H1 (cell line): ENCODE data around the gene NINJ2.

Experiments used
- CREB1 ChIP-seq: IDR thresholded peaks from 2 replicates; pipeline ENCODE4 v1.6.1; 2012; ENCODE audit warnings: inconsistent platforms
- CTCF ChIP-seq, 3 experiments: IDR thresholded peaks; 1 replicate in 2 of 3; 2 replicates in 1 of 3; pipeline versions ENCODE4 v1.5.1 to v1.6.1; 2011; ENCODE audit warnings: low read length in 3 of 3, mild to moderate bottlenecking in 3 of 3, inconsistent platforms in 2 of 3, low read depth in 1 of 3, moderate library complexity in 1 of 3; ENCODE audit not compliant: insufficient read depth in 1 of 3; ENCODE audit errors: control extremely low read depth in 1 of 3
- JUN ChIP-seq: IDR thresholded peaks from 2 replicates; pipeline ENCODE4 v1.6.1; 2011; ENCODE audit warnings: low read depth, mild to moderate bottlenecking, improper control_type of control experiment, low read length
- KDM5A ChIP-seq: fragments of 200-600 bp; IDR thresholded peaks from 2 replicates; pipeline ENCODE4 v1.7.1; 2012; ENCODE audit warnings: mild to moderate bottlenecking, low read length, inconsistent platforms, mixed read lengths
- POLR2A ChIP-seq, 2 experiments: IDR thresholded peaks; 1 replicate in 1 of 2; 2 replicates in 1 of 2; pipeline ENCODE4 v1.6.1; 2011; ENCODE audit warnings: low read depth in 2 of 2, low read length in 2 of 2, mild to moderate bottlenecking in 2 of 2; ENCODE audit errors: control extremely low read depth in 1 of 2
- TBP ChIP-seq: IDR thresholded peaks from 2 replicates; pipeline ENCODE4 v1.6.1; 2011; ENCODE audit warnings: low read depth, low read length, improper control_type of control experiment
- USF2 ChIP-seq: IDR thresholded peaks from 2 replicates; pipeline ENCODE4 v1.6.1; 2011; ENCODE audit warnings: low read length, improper control_type of control experiment

- TF ChIP-seq POLR2A (IDR thresholded peaks at IDR 0.05; ENCODE audit: control extremely low read depth in 1 of 2, low read depth in 2 of 2, low read length in 2 of 2), result no peak
- TF ChIP-seq TBP, result no peak
- no peak for TF ChIP-seq KDM5A
- no peak for TF ChIP-seq JUN
- TF ChIP-seq CREB1, result no peak
- TF ChIP-seq CTCF (IDR thresholded peaks at IDR 0.05; ENCODE audit: control extremely low read depth in 1 of 3, insufficient read depth in 1 of 3, low read depth in 1 of 3, low read length in 3 of 3), result no peak
- no peak for TF ChIP-seq USF2
Measured at GRCh38 chr12:675562-675961, 12.3 kb upstream of the NINJ2 start.
